ENCODE data around the gene NCOA3.
"Not testable (repeated sequence)": the region's sequence is repeated elsewhere in the genome, so short reads cannot be mapped to it uniquely, and the experiment has no call there.

Gene NCOA3

DNA sequence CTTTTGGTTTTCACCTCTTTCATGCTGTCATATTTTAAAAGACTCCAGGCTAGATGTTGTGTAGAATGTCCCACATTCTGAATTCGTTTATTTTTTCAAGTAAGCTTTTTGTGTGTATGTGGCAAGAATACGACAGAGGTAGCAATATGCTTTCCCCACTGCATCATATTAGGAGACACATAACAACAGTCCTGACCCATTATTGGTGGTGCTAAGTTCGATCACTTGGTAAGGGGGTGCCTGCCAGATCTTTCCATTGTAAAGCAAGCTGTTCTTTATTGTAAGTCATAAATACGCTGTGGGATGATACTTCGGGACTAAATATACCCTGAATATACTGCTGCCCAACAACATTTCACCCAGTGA, 588 bp upstream of the NCOA3 start:
- no peak for DNase-seq (ENCODE audit: low spot score)

DNA sequence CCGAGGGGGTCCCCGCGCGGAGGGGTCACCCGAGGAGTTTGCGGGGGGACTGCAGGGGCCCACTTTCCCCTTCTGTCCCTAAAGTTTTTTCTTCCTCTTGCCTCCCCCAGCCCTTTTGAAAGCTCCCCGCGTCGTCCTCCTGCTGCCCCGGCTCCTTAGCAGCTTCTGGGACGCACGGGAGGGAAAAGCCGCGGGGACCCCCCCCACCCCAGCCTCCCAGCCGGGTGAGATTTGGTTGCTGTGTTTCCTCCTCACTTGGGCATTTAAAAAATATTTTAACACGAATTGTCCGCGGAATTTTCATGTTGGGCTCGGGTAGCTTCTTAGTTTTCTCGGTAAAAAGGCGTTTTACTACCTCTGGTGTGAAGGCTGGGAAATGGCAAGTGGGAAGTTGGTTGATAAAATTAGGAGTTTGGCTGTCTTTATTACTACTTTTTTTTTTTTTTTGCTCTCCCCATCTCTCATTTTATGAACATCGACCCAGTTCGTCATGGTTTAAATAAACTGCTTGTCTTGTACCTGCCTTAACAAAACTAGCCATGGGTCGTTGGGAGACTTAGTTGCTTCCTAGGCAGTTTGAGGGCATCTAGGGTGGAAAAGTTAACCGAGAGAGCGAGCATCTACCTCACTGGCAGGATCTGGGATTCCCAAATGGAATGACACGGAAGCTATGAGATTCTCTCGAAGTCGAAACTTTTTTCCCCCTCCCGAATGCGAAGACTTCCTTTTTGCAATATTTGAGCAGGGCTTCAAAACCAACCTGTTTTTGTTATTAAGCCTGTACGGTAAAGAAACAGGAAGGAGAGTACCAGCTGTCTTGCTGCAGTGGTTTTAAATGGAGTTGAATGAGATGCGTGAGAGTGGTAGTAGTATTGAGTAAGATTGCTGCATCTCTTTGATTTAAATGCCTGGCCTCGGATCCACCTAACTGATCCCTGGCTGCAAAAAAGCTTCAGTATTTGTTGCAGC, 868 bp downstream of the NCOA3 start:
- DNase-seq (ENCODE audit: low spot score): peak; percentile 46

DNA sequence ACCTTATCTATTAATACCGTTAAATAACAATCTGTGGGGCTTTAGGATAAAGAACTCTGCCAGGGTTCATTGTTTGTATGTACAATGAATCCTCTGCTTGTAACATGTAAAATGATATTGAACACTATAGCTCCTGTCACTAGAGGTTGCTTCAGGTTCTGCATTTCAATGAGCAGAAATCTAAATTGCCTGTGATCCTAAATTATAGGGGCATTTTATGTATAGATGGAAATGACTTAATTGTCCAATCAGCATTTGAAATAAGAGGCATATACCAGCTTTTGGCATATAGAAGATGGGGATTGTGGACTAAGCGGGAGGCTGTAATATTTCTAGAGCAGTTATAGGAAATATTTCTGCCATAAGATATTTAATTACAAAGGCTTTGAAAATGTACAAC, 2.0 kb downstream of the NCOA3 start:
- DNase-seq (ENCODE audit: low spot score): no peak

DNA sequence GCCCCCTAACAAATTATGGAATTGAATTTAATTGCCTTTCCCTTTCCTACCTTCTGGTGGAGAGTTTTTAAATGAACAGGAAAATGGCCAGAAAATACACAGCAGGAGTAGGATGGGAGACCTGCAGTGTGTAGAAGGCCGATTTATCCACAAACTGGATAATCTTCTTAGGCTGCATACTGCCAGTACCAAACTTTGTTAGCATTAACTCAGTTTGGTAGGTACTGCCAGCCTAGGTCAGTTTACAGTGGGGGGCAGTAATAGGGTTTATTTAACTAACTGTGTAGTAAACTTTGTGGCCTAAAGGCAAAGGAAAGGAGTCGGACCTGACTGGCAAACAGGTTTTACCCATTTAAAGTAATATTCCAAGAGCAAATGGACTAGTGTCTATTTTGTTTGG, 4.6 kb downstream of the NCOA3 start:
- DNase-seq (ENCODE audit: low spot score): no peak

DNA sequence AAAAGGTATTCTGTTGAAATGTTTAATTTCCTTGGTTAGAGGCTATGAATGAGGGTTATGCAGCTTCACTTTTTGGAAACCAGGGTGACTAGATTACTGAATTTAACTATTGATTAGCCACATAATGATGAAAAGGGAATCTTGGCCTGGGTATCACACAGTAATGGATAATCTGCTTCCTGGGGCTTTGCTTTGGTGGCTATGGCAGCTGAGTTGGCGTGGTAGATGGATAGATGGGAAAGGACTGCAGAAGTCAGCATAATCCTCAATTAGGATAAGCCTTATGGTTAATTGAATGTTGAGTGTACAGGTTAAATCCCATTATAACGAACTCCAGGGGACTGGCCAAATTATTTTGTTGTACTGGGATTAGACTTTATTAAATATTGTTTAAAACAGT, 5.2 kb downstream of the NCOA3 start:
- DNase-seq (ENCODE audit: low spot score): no peak

DNA sequence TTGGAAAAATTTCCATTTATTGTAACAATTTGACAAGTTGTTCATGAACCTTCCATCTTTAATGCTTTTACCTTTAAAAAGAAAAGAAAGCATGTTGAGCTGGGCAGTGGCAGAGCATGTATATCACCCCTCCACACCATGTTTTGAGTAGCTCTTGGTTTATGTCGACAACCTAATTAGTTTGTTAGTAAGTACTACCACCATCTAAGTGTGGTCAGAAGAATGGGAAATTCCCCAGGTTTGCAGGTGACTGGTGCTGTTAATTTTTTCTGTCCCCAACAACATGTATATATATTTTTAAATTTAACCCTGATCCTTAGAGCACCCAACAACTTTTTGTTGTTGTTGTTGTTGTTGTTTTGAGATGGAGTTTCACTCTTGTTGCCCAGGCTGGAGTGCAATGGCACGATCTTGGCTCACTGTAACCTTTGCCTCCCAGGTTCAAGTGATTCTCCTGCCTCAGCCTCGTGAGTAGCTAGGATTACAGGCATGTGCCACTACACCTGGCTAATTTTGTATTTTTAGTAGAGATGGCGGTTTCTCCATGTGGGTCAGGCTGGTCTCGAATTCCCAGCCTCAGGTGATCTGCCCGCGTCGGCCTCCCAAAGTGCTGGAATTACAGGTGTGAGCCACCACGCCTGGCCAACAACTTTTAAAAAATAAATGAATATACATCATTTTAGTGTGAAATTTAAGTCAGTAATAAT, 5.7 kb downstream of the NCOA3 start:
- not testable (repeated sequence) for DNase-seq (ENCODE audit: low spot score)

- no peak for DNase-seq (ENCODE audit: low spot score)
Measured at GRCh38 chr20:47508278-47508677, 6.6 kb downstream of the NCOA3 start.

DNA sequence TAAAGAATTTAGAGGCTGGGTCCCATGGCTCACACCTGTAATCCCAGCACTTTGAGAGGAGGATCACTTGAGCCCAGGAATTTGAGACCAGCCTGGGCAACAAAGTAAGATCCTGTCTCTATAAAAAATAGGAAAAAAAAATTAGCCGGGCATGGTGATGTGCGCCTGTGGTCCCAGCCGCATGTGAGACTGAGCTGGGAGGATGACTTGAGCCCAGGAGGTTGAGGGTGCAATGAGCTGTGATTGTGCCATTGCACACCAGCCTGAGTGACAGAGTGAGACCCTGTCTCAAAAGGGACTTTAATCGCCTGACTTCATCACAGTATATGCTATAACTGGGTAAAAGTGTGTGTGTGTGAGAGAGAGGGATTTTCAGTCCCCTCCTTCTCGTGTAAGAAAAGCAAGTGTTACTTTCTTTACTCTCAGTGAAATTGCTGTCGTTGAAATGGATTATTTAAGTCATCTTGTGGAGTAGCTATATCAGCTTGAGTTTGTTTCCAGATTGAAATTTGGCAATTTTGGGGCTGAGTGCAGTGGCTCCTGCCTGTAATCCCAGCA, 7.5 kb downstream of the NCOA3 start:
- DNase-seq (ENCODE audit: low spot score): no peak

GRCh38 chr20:47509685-47510084, 8.0 kb downstream of the NCOA3 start:
- DNase-seq (ENCODE audit: low spot score): no peak

- DNase-seq (ENCODE audit: low spot score): no peak
Measured at GRCh38 chr20:47515843-47516242, 14.2 kb downstream of the NCOA3 start.

GRCh38 chr20:47521059-47521808, 19.5 kb downstream of the NCOA3 start:
- DNase-seq (ENCODE audit: low spot score): no peak

- DNase-seq (ENCODE audit: low spot score): no peak
Measured at GRCh38 chr20:47524015-47524784, 22.5 kb downstream of the NCOA3 start.

DNA sequence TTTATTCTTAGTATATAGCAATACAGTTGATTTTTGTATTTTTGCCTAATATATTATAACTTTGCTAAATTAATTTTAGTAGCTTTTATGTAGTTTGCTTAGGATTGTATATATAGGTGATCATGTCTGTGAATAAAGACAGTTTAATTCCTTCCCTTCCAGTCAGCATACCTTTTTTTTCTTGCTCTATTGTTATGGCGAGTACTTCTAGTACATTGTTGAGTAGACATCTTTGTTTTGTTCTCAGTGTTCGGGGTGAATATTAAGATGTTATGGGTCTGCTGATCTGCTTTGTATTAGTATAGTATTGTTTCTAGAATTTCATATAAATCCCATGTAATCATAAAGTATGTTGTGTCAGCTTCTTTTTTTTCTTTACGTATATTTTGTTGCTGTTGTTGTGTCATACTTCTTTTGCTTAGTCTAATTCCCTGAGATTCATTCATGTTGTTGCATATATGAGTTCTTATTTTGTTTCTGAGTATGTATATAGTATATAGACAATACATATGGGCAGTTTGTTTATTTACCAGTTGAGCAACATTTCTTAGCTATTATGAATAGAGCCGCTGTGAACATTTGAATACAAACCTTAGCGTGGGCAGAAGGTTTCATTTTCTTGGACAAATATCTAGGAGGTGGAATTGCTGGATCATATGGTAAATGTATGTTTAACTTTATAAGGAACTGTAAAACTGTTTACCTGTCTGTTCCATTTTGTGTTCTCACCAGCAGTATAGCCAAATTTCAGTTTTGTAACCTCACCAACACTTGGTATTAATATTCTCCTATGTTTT, 25.5 kb downstream of the NCOA3 start:
- no peak for DNase-seq (ENCODE audit: low spot score)

- DNase-seq (ENCODE audit: low spot score): no peak
Measured at GRCh38 chr20:47529840-47530239, 28.2 kb downstream of the NCOA3 start.

- DNase-seq (ENCODE audit: low spot score): no peak
Measured at GRCh38 chr20:47531458-47531857, 29.8 kb downstream of the NCOA3 start.

GRCh38 chr20:47532002-47532401, 30.3 kb downstream of the NCOA3 start:
- DNase-seq (ENCODE audit: low spot score): no peak

- no peak for DNase-seq (ENCODE audit: low spot score)
Measured at GRCh38 chr20:47533518-47534062, 31.9 kb downstream of the NCOA3 start.

- DNase-seq (ENCODE audit: low spot score): no peak
Measured at GRCh38 chr20:47534405-47534804, 32.7 kb downstream of the NCOA3 start.

- DNase-seq (ENCODE audit: low spot score): peak; percentile 41
Measured at GRCh38 chr20:47535088-47535487, 33.4 kb downstream of the NCOA3 start.

- no peak for DNase-seq (ENCODE audit: low spot score)
Measured at GRCh38 chr20:47535994-47536393, 34.3 kb downstream of the NCOA3 start.
